Vagina (tissue), 2 donors: ENCODE measurements around the gene LAMA2.

ENCODE experiments used
- POLR2A ChIP-seq, 2 donors: fragments of 450-650 bp; IDR thresholded peaks; one replicate each; pipeline ENCODE4 v1.6.1; 2017; ENCODE audit warnings: antibody characterized with exemption in 2 of 2, mild to moderate bottlenecking in 2 of 2, moderate library complexity in 2 of 2
- POLR2AphosphoS5 ChIP-seq, 2 donors: sonication (generic); formaldehyde crosslinking; IDR thresholded peaks; one replicate each; pipeline ENCODE4 v1.9.0; 2017; ENCODE audit warnings: antibody characterized with exemption in 2 of 2, mild to moderate bottlenecking in 2 of 2, low read depth in 1 of 2; ENCODE audit not compliant: insufficient read depth in 1 of 2
- TF ChIP-seq, protein P1 (sequence below), 3 experiments: fragments of 450-650 bp in 2 of 3; fragments of 200-600 bp in 1 of 3; sonication (generic) in 1 of 3; IDR thresholded peaks; one replicate each; pipeline ENCODE4 v1.5.1; 2017 to 2019; ENCODE audit warnings: antibody characterized with exemption in 3 of 3, mild to moderate bottlenecking in 2 of 3, moderate library complexity in 2 of 3

DNA sequence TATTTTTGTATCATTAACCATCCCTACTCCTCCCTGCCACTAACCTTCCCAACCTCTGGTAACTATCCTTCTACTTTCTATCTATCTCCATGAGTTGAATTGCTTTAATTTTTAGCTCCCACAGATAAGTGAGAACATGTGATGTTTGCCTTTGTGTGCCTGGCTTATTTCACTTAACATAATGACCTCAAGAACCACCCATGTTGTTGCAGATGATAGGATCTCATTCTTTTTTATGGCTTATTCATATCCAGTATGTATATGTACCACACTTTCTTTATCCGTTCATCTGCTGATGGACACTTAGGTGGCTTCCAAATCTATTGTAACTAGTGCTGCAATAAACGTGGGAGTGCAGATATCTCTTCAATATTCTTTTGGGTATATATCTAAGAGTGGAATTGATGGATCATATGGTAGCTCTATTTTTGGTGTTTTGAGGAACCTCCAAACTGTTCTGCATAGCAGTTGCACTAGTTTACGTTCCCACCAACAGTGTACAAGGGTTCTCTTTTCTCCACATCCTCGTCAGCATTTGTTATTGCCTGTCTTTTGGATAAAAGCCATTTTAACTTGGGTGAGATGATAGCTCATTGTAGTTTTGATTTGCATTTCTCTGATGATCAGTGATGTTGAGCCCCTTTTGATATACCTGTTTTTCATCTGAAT, 625.7 kb downstream of the LAMA2 start:
- TF ChIP-seq, protein P1, sequence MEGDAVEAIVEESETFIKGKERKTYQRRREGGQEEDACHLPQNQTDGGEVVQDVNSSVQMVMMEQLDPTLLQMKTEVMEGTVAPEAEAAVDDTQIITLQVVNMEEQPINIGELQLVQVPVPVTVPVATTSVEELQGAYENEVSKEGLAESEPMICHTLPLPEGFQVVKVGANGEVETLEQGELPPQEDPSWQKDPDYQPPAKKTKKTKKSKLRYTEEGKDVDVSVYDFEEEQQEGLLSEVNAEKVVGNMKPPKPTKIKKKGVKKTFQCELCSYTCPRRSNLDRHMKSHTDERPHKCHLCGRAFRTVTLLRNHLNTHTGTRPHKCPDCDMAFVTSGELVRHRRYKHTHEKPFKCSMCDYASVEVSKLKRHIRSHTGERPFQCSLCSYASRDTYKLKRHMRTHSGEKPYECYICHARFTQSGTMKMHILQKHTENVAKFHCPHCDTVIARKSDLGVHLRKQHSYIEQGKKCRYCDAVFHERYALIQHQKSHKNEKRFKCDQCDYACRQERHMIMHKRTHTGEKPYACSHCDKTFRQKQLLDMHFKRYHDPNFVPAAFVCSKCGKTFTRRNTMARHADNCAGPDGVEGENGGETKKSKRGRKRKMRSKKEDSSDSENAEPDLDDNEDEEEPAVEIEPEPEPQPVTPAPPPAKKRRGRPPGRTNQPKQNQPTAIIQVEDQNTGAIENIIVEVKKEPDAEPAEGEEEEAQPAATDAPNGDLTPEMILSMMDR (IDR thresholded peaks at IDR 0.05) = no peak
- TF ChIP-seq POLR2AphosphoS5 (IDR thresholded peaks at IDR 0.05; ENCODE audit: insufficient read depth in 1 of 2, low read depth in 1 of 2) (no peak), POLR2A (IDR thresholded peaks at IDR 0.05) (no peak)
